HG03354 (cell line): Measurements from ENCODE around the gene B4GALNT3.
A peak's percentile ranks its signal among the peaks of the same experiment; 100 is the strongest.

ENCODE experiments used
- ATAC-seq: cut with Tn5 transposase; IDR thresholded peaks from one replicate; pipeline ENCODE4 v1.9.1; 2021; ENCODE audit warnings: mild to moderate bottlenecking; ENCODE audit not compliant: unreplicated experiment, poor library complexity, severe bottlenecking

B4GALNT3 gene

DNA sequence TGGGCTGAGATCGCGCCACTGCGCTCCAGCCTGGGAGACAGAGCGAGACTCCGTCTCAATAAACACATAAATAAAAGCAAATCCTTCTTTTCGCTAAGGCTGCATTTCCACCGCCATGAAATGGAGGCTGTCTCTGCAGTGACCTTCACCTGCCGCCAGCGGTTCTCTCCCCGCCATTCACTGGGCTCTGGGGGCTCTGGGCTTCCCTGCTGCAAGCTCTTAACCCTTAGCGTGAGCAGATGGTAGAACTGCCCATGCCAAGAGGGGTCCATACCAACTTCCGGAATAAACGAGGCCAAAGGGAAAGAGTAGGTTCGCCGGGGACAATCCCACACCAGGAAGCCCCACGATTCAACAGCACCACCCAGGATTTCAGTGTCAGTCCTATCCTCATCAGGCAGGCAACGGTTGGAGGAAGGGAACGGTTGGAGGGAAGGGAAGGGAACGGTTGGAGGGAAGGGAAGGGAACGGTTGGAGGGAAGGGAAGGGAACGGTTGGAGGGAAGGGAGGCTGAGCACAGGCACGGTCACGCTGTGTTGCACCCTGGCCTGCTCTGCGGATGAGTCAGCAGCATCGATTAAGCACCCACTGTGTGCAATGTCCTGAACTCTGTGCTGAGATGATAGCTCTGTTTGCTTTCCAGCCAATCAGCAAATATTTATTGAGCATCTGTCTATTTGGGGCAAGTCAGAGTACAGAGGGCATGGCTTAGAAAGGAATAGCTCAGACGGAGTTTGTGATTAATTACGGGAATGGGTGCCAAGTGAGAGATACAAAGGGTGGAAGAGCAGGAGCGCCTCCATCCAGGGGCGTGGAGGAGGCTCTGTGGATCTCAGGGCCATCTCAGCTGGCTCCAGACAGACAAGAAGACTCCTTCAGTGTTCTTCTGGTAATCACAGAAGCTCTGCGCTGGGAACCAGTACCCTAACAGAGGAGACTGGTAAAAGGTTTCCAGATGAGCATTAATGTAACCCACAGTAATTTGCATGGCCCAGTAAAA, 125.6 kb downstream of the B4GALNT3 start:
- no peak for ATAC-seq

- ATAC-seq: no peak
These were observed 126.8 kb downstream of the B4GALNT3 start for GRCh38 chr12:586318-587071.

DNA sequence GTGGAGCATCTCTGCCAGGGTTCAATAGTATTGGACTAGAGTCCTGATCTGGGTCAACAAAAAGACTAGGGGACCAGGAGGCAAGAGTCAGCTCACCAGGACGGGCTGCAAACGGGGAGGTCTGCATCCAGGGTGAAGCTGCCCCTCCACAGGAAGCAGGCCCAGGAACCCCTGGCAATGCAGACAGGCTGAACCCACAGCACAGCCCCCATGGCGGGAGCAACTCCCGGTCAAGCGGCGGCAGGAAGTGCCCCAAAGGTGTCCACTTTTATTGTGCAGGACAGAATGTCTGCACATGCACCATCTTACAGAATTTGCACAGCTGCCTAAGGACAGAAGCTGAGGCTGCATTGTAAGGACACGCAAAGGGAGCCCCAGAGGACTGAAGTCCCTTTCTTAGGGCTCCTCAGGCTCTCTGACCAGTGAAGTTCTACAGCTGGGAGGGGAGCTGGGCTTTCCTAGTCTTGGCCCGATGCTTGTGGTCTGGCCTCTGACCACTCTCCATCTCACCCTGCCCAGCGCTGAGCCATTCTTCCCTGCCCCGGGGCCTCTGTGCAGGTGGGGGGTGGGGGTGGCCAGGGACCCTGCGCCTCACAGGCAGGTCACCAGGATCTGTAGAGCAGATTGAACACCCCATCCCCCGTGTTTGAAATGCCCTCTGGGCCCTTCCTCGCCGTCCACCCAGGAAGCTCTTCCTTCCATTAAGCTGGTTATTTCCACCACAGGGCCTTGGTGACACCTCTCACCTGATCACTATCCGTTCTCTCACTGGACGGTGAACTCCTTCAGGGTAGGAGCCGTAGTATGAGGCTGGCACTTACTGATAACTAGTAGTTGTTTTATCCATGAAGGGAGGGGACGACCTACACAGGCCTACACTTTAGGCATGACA, 127.6 kb downstream of the B4GALNT3 start:
- ATAC-seq: no peak

- ATAC-seq: no peak
These were observed 128.2 kb downstream of the B4GALNT3 start for GRCh38 chr12:588024-588322.

DNA sequence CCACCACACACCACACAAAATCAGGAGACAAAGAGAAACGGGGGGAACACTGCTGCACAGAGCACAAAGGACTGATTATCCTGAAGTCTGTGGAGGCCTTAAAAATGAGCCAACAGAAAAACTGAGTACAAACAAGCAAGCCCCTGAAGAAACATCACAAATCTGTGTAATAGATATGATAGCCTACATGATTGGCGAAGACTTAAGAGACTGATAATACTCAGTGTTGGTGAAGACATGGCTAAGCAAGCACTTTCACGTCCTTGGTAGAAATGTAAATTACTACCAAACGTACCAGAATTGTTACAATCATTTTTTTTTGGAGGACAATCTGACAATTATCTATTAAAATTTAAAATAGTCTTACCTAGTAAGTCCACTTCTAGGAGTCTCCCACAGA, 128.9 kb downstream of the B4GALNT3 start:
- no peak for ATAC-seq

GRCh38 chr12:590206-590750, 130.5 kb downstream of the B4GALNT3 start:
- no peak for ATAC-seq

- ATAC-seq: peak; percentile 62
These were observed 131.7 kb downstream of the B4GALNT3 start for GRCh38 chr12:591167-592023.

- ATAC-seq: no peak
These were observed 132.3 kb downstream of the B4GALNT3 start for GRCh38 chr12:592024-592505.

- no peak for ATAC-seq
These were observed 133.9 kb downstream of the B4GALNT3 start for GRCh38 chr12:593396-594270.

DNA sequence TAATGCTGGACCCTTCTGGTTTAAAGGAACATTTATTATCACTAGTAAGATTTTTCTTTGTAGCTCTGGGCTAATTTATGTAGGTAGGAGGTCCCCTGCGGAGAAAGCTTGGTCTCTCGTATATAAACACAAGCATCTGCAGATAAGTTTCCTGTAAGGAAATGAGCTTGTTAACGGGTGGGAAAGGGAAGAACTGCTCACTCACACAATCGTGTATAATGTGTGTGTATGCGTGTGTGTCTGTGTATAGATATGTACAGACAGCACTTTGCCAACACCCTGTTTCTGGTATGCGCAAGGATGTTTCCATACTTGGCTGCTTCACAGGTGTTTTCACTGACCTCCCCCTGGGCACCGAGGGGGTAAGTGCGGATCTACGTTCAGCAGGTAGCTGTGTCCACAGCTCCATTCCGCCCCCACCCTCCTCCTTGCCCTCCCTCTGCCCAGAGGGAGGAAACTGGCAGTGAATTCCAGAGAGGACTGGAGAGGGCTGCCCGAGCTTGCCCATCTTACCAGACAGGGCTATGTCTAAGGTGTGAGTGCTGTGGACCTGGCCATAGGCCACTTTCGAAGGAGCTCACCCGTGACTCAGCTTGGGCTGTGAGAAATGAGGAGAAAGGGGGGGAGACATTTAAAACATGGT, 138.3 kb downstream of the B4GALNT3 start:
- ATAC-seq: no peak

- no peak for ATAC-seq
These were observed 140.0 kb downstream of the B4GALNT3 start for GRCh38 chr12:599756-600155.

- ATAC-seq: no peak
These were observed 142.4 kb downstream of the B4GALNT3 start for GRCh38 chr12:601976-602699.

- ATAC-seq: no peak
These were observed 142.9 kb downstream of the B4GALNT3 start for GRCh38 chr12:602700-603068.

GRCh38 chr12:604956-605355, 145.2 kb downstream of the B4GALNT3 start:
- ATAC-seq: no peak

GRCh38 chr12:607541-608001, 147.8 kb downstream of the B4GALNT3 start:
- no peak for ATAC-seq

DNA sequence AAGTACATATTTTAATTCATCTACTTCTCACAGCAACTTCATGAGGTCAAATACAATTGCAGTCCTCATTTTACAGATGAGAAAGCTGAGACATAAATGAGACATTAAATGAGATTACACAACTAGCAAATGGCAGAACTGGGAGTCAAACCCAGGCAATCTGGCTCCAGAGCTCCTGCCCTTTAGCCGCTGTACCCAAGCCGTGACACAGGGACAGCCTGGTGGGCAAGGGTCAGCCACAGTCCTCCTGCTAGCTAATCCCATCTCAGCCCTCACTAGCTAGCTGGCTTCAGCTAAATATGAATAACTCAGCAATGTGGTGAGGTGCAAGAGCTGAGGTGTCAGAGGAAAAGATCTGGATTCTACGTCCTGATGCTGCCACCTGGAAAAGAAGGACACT, 148.7 kb downstream of the B4GALNT3 start:
- no peak for ATAC-seq

GRCh38 chr12:608921-609320, 149.2 kb downstream of the B4GALNT3 start:
- no peak for ATAC-seq
